PC-3 (cell line): ENCODE measurements around the gene PDZD2.

Experiments
- CTCF ChIP-seq: fragments of 300-600 bp; sonication (generic); conservative IDR thresholded peaks from 2 replicates; pipeline ENCODE4 v1.5.1; 2017; ENCODE audit warnings: antibody characterized with exemption, low read depth, mild to moderate bottlenecking, low read length
- EZH2 ChIP-seq: fragments of 300-600 bp; sonication (generic); IDR thresholded peaks from one replicate; pipeline ENCODE4 v1.6.1; 2017; ENCODE audit warnings: antibody characterized with exemption, mild to moderate bottlenecking, low read length; ENCODE audit not compliant: unreplicated experiment
- EZH2phosphoT487 ChIP-seq: fragments of 300-600 bp; sonication (generic); IDR thresholded peaks from 2 replicates; pipeline ENCODE4 v1.6.1; 2018; ENCODE audit warnings: mild to moderate bottlenecking, antibody characterized with exemption, low read length, borderline replicate concordance

- no peak for TF ChIP-seq CTCF
- no peak for TF ChIP-seq EZH2phosphoT487
- TF ChIP-seq EZH2: no peak
These were observed 285.1 kb downstream of the PDZD2 start for GRCh38 chr5:31924005-31924404.
